OCI-LY1 (cell line): ENCODE measurements around the gene BBS9.

Source experiments
- H2AFZ ChIP-seq: fragments of 200-600 bp; sonication (generic), shearing (Covaris generic); 2 replicates; pipeline ENCODE4 v1.6.0; 2014; ENCODE audit warnings: antibody characterized with exemption, mild to moderate bottlenecking, low read length
- H3F3A ChIP-seq: fragments of 200-600 bp; sonication (generic), shearing (Covaris generic); 2 replicates; pipeline ENCODE4 v1.6.0; 2014; ENCODE audit warnings: mild to moderate bottlenecking, antibody characterized with exemption, low read length, moderate library complexity; ENCODE audit not compliant: insufficient read depth
- H3K27ac ChIP-seq: fragments of 200-600 bp; sonication (generic); 2 replicates; pipeline ENCODE4 v1.5.1; 2014; ENCODE audit warnings: low read length, mixed run types, mild to moderate bottlenecking, low read depth; ENCODE audit not compliant: poor library complexity, severe bottlenecking
- H3K27me3 ChIP-seq: fragments of 200-600 bp; sonication (generic); 2 replicates; pipeline ENCODE4 v1.6.0; 2014; ENCODE audit warnings: antibody characterized with exemption, mild to moderate bottlenecking, low read length, moderate library complexity; ENCODE audit not compliant: insufficient read depth
- H3K36me3 ChIP-seq: fragments of 200-600 bp; sonication (generic); 2 replicates; pipeline ENCODE4 v1.6.1; 2014; ENCODE audit warnings: mild to moderate bottlenecking, antibody characterized with exemption, low read length, moderate library complexity, mixed read lengths; ENCODE audit not compliant: insufficient read depth
- H3K4me1 ChIP-seq: fragments of 200-600 bp; sonication (generic); 2 replicates; pipeline ENCODE4 v1.5.1; 2014; ENCODE audit warnings: mild to moderate bottlenecking, low read length, moderate library complexity; ENCODE audit not compliant: insufficient read depth, severe bottlenecking
- H3K4me2 ChIP-seq: fragments of 200-600 bp; sonication (generic), shearing (Covaris generic); 2 replicates; pipeline ENCODE4 v1.6.1; 2014; ENCODE audit warnings: low read length
- H3K4me3 ChIP-seq: fragments of 200-600 bp; sonication (generic); 2 replicates; pipeline ENCODE4 v1.5.1; 2014; ENCODE audit warnings: low read length, low read depth, mild to moderate bottlenecking, mixed read lengths; ENCODE audit not compliant: poor library complexity, severe bottlenecking
- H3K79me2 ChIP-seq: fragments of 200-600 bp; shearing (Covaris generic); 2 replicates; pipeline ENCODE4 v1.6.1; 2016; ENCODE audit warnings: mixed run types, low read length, mixed read lengths; ENCODE audit not compliant: insufficient read depth
- H3K9ac ChIP-seq: fragments of 200-600 bp; sonication (generic), shearing (Covaris generic); 2 replicates; pipeline ENCODE4 v1.6.1; 2014; ENCODE audit warnings: mild to moderate bottlenecking, low read length, mixed read lengths
- H3K9me2 ChIP-seq: fragments of 200-600 bp; sonication (generic), shearing (Covaris generic); 2 replicates; pipeline ENCODE4 v1.6.1; 2014; ENCODE audit warnings: low read depth, mild to moderate bottlenecking, low read length, mixed read lengths
- H3K9me3 ChIP-seq: fragments of 200-600 bp; shearing (Covaris generic); 2 replicates; pipeline ENCODE4 v1.6.1; 2014; ENCODE audit warnings: low read length, mixed read lengths
- H4K20me1 ChIP-seq: fragments of 200-600 bp; sonication (generic), shearing (Covaris generic); 2 replicates; pipeline ENCODE4 v1.6.0; 2016; ENCODE audit warnings: mild to moderate bottlenecking, low read length; ENCODE audit not compliant: insufficient read depth
- EZH2 ChIP-seq: fragments of 200-600 bp; sonication (generic), shearing (Covaris generic); IDR thresholded peaks from 2 replicates; pipeline ENCODE4 v1.8.0; 2017; ENCODE audit warnings: borderline replicate concordance, mixed run types, mild to moderate bottlenecking, antibody characterized with exemption, low read length, moderate library complexity, mixed read lengths
- TF ChIP-seq, protein P1 (sequence below): fragments of 200-600 bp; sonication (generic), shearing (Covaris generic); IDR thresholded peaks from 2 replicates; pipeline ENCODE4 v1.5.1; 2017; ENCODE audit warnings: mild to moderate bottlenecking, antibody characterized with exemption, low read length, moderate library complexity, mixed read lengths

The BBS9 gene

DNA sequence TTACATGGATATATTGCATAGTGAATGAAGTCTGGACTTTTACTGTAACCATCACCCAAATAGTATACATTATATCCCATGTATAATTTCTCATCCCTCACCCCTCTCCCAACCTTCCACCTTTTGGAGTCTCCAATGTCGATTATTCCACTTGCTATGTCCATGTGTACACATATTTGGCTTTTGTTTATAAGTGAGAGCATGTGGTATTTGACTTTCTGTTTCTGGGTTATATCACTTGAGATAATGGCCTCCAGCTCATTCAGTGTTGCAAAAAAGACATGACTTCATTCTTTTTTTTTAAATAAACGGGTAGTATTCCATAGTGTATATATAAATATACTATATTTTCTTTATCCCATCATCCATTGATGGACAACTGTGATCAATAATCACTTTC, 487.4 kb downstream of the BBS9 start:
- H3F3A ChIP-seq: no peaks in the 10 kb centered on the region; the same call in 1 of the 2 replicates
- TF ChIP-seq, protein P1, sequence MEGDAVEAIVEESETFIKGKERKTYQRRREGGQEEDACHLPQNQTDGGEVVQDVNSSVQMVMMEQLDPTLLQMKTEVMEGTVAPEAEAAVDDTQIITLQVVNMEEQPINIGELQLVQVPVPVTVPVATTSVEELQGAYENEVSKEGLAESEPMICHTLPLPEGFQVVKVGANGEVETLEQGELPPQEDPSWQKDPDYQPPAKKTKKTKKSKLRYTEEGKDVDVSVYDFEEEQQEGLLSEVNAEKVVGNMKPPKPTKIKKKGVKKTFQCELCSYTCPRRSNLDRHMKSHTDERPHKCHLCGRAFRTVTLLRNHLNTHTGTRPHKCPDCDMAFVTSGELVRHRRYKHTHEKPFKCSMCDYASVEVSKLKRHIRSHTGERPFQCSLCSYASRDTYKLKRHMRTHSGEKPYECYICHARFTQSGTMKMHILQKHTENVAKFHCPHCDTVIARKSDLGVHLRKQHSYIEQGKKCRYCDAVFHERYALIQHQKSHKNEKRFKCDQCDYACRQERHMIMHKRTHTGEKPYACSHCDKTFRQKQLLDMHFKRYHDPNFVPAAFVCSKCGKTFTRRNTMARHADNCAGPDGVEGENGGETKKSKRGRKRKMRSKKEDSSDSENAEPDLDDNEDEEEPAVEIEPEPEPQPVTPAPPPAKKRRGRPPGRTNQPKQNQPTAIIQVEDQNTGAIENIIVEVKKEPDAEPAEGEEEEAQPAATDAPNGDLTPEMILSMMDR: no peak
- no peak for TF ChIP-seq EZH2
- no peaks in the 10 kb centered on the region for H4K20me1 ChIP-seq
- H3K79me2 ChIP-seq: no peaks in the 10 kb centered on the region
- no peak overlapping the region for H3K4me2 ChIP-seq
- H3K36me3 ChIP-seq: no peaks in the 10 kb centered on the region
- no peaks in the 10 kb centered on the region for H3K27me3 ChIP-seq
- H3K9me3 ChIP-seq: no peaks in the 10 kb centered on the region
- H3K9me2 ChIP-seq: no peaks in the 10 kb centered on the region
- no peak overlapping the region for H3K27ac ChIP-seq
- no peaks in the 10 kb centered on the region for H3K4me1 ChIP-seq
- H3K4me3 ChIP-seq: no peak overlapping the region
- no peak overlapping the region for H2AFZ ChIP-seq
- H3K9ac ChIP-seq: no peak overlapping the region

DNA sequence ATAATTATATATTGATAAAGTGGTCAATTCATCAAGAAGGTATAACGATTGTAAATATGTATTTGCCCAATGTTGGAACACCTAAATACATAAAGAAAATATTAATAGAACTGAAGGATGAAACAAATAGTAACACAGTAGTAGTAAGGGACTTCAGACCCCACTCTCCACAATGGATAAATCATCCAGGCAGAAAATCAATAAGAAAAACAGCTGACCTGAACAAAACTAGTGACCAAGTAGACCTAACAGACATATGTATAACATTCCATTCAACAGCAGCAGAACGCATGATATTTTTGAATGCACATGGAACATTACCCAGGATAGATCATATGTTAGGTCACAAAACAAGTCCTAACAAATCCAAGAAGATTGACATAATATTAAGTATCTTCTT, 489.9 kb downstream of the BBS9 start:
- H3K9ac ChIP-seq: no peak overlapping the region
- TF ChIP-seq, protein P1: no peak
- no peak overlapping the region for H3K4me2 ChIP-seq
- no peaks in the 10 kb centered on the region for H3K4me1 ChIP-seq
- H3K79me2 ChIP-seq: no peaks in the 10 kb centered on the region
- H3F3A ChIP-seq: no peaks in the 10 kb centered on the region; the same call in 1 of the 2 replicates
- no peak overlapping the region for H3K27ac ChIP-seq
- H2AFZ ChIP-seq: no peak overlapping the region
- no peaks in the 10 kb centered on the region for H3K9me2 ChIP-seq
- no peaks in the 10 kb centered on the region for H3K27me3 ChIP-seq
- H4K20me1 ChIP-seq: no peaks in the 10 kb centered on the region
- H3K36me3 ChIP-seq: no peaks in the 10 kb centered on the region
- no peak overlapping the region for H3K4me3 ChIP-seq
- H3K9me3 ChIP-seq: no peaks in the 10 kb centered on the region

DNA sequence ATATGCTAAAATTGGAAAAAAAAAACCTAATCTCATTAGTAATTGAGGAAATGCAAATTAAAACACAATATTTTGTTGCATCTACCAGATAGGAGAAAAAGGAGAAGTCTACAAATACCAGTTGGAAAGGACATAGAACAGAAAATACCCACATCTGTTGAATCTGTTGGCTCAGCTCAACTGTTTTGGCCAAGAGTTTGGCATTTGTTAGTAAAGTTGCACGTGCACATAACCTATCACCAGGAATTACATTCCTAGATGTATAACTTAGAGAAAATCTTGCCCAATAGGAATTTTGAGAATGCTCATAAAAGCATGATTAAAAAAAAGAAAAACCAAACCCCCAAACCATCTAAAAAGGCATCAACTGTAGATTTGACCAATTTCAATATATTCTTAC, 493.9 kb downstream of the BBS9 start:
- no peak overlapping the region for H3K9ac ChIP-seq
- TF ChIP-seq EZH2: no peak
- TF ChIP-seq, protein P1: no peak
- no peaks in the 10 kb centered on the region for H3K4me1 ChIP-seq
- no peaks in the 10 kb centered on the region; the same call in 1 of the 2 replicates for H3F3A ChIP-seq
- no peaks in the 10 kb centered on the region for H4K20me1 ChIP-seq
- H3K4me3 ChIP-seq: no peak overlapping the region
- H3K36me3 ChIP-seq: no peaks in the 10 kb centered on the region
- no peaks in the 10 kb centered on the region for H3K79me2 ChIP-seq
- no peak overlapping the region for H2AFZ ChIP-seq
- no peaks in the 10 kb centered on the region for H3K27me3 ChIP-seq
- H3K9me3 ChIP-seq: no peaks in the 10 kb centered on the region
- no peak overlapping the region for H3K4me2 ChIP-seq
- H3K9me2 ChIP-seq: no peaks in the 10 kb centered on the region
- no peak overlapping the region for H3K27ac ChIP-seq
